Measurements from ENCODE around the gene MRTO4.
"Not testable (repeated sequence)": the region's sequence is repeated elsewhere in the genome, so short reads cannot be mapped to it uniquely, and the experiment has no call there.

Gene MRTO4

GRCh38 chr1:19251305-19252196, at the start of gene MRTO4, which contains the start of gene EMC1:
Gene MRTO4 (plus strand): TSS chr1:19251805. CDS start chr1:19251836, 31 bp downstream.
Gene EMC1 (minus strand): TSS chr1:19251524. CDS start chr1:19251509, 15 bp downstream.
- DNase-seq = peak; percentile 92 to 94

DNA sequence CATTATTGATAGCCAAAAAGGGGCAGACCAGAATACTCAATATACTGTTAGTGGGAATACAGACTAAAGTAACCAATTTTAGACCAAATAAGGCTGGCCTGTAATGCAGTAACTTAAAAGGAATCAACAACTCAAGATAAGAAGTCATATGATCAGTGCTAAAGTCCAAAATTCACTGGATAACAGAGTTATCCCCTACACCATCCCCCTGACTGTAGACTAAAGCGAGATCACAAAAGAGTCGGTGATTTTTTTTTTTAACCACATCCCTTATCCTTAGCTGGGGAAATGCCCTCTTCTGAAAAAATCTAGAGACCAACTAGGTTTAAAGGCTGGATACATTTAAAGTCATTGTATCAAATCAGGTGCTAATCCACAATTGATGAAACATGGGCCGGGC, 49.2 kb upstream of the MRTO4 start:
- no peak for DNase-seq

GRCh38 chr1:19203440-19203839, 48.2 kb upstream of the MRTO4 start:
- no peak for DNase-seq

GRCh38 chr1:19204446-19205266, 46.9 kb upstream of the MRTO4 start:
- DNase-seq = no peak

DNA sequence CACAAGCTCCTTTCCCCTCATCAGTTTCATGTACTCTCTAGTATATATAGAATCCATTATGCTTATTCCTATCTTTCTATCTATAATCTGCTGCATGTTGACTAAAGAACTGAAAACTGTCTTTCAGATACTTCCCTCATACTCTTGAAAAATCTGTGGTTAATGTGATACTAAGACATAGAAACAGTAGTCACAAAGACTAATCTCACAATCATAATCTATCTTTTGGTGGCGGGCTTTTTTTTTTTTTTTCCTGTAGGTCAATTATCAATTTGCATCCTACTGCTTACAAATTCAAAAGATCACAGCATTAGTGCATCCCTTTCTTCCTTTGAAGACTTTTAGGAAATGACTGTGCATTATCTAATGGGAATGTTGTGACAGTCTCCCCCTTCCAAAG, 46.2 kb upstream of the MRTO4 start:
- no peak for DNase-seq

DNA sequence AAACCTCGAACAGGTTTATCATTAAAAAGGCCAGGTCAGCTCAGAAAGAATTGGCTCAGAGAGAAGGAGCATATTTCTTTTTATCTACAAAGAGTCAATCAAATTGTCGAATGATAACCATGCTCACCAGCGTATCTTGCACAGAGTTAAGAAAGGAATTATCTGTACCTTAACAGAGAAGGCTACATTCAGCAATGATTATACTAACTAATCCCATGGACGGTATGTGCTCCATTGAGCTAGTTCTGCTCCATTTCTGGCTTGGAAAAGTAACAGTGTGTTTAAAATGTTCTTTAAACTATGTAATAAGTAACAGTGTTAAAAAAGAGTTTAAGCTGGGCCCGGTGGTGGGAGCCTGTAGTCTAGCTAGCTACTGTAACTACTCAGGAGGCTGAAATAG, 45.8 kb upstream of the MRTO4 start:
- DNase-seq = no peak

- DNase-seq = no peak
Measured at GRCh38 chr1:19206947-19207346, 44.7 kb upstream of the MRTO4 start.

DNA sequence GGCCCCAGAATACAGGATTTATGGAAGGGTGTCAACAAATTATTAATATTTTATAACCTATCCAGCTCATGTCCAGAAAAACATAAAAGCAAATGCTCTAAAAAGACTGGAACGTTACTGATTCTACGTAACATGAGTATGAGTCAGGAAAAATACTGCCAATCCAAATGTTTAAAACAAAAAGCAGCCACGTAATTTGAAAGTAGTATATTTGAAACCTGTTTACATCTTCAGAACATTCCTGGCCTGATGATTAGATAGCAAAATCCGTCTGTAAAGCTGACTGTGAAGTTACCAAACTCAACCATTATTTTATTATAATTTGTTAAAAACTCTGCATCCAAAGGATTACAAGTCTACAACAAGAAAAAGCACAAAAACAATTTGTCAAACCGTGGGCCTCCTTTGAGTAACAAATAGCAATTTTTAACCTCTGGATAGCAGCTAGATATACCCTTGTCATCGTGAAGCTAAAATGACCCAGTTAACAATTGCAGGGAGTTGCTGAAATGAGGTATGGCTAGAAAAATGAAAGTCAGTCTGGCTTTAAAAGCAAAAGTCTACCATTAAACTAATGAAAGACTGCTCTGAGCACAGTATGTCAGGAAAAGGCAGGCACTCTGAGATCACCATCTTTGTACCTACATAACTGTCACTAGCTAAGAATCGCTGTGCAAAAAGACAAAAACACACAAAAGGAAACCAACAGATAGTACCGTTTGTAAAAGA, 42.7 kb upstream of the MRTO4 start:
- DNase-seq = no peak

DNA sequence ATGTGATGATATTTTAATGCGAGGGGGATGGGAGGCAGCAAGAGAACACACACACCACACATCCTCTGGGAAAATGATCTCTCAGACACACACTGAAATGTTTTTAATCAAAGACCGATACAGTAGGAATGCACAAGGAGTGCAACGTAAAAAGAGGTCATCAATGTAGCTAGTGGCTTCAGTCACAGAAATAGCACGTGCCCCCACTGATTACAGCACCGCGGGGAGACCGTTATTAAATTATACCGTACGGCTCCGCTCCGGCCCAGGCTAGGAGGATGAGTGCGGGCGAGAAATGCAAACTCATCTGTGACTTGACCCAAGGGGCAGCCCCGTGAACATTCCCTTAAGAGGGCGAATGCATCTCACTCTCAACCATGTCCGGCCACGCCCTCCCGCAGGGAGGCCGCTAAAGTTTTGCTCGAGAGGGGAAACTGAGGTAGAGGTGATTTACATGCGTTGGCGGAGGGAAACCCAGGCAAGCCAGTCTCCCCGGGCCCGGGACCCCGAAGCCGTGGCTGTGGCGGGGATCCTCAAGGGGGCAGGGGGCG, 42.1 kb upstream of the MRTO4 start:
- DNase-seq = peak; percentile 76 to 82

DNA sequence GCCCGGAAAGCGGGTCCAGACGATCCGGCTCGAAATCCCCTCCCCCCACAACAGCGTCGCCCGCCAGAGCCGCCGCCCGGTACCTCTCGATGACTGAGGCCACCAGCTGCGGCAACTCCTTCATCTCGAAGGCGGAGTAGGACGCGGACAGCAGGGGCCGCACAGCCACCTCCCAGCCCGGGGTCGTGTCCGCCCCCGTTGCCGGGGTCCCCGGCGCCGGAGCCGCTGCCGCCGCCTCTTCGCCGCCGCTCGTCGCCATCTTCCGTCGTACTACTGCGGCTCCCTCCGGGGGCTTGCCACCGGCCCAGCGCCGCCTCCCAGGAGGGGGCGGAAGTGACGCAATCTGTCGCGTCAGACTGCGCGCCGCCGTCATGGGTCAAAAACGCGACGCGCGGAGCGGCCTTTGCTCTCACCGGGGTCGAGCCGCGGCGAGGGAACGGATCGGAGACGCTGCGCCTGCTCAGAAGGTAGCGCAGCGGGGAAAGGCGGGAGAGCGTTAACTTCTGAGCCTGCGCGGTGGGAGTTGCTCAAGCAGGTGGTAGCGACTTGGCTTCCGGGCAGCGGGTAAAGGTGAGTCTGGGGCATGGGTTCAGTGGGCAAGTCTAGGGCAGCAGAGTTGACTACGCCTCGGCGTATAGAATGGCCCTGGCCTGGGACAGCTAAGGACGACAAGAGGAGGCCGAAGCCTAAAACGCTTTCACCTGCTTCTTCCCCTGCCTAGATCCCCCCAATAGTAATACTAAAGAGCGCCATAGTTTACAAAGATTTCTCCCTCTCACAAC, 41.4 kb upstream of the MRTO4 start, which contains the start of gene UBR4:
Gene UBR4, minus strand, starts transcription at position 277 of the 782 bp plus-strand sequence. Its CDS starts 18 bp downstream, at position 259.
- DNase-seq = peak; percentile 96 to 97

DNA sequence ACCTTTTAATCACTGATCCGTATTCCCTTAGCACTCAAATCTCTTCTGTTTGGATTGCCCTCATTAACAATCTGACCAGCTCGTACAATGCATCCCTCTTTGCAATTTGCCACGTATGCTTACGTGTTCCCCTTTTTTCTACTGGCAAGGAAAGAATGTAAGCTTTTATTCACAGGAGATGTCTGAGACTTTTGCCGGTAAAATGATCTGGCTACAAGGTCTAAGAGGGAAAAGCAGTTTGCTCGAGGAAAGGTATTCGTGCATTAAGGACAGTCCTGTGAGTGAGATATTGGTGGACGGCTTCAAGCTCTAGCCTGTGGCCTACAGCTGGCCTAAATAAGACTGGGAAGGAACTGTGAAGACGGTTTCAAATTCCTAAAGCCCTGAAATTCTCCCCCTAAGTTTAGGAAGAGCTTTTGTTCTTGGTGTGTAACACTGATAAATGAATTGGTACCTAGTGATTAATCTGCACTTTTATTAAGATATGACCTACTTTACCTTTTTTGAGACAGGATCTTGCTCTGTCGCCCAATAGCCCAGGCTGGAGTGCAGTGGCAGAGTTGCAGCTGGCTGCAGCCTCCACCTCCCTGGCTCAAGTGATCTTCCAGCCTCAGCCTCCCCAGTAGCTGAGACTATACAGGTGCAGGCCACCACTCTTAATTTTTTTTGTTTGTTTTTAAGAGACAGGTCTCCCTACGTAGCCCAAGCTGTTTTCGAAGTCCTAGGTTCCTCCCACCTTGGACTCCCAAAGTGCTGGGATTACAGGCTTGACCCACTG, 40.6 kb upstream of the MRTO4 start:
- DNase-seq = no peak

- DNase-seq = no peak
Measured at GRCh38 chr1:19212167-19212566, 39.4 kb upstream of the MRTO4 start.

- DNase-seq = no peak
Measured at GRCh38 chr1:19213580-19213979, 38.0 kb upstream of the MRTO4 start.

DNA sequence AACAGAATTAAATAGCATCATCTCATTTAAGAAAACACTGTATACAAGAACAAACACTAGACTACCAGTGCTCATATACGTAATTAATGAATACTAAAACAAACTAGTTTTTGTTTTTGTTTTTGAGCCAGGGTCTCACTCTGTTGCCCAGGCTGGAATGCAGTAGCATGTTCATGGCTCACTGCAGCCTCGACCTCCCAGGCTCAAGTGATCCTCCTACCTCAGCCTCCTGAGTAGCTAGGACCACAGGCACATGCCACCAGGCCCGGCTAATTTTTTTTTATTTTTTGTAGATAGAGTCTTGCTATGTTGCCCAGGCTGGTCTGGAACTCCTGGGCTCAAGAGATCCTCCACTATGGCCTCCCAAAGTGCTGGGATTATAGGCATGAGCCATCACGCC, 35.0 kb upstream of the MRTO4 start:
- DNase-seq = not testable (repeated sequence)

- no peak for DNase-seq
Measured at GRCh38 chr1:19219451-19219850, 32.2 kb upstream of the MRTO4 start.

GRCh38 chr1:19220080-19220846, 31.3 kb upstream of the MRTO4 start:
- DNase-seq = no peak

DNA sequence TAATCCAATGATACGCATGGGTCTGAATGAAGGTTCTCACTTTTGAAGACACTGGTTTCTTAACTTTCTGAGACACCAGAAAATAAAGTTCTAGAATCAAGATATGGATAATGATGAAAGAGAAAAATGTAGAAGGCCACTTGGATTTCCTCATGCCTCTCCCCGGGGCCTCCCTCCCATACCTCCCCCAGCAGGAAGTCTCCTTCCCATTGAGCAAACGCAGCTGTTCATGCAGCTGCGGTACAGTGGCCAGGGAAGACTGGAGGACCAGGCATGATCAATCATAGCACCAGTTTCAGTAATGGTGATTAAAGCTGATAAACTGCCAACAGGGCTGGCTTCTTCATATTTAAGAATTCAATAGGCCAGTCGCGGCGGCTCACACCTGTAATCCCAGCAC, 30.6 kb upstream of the MRTO4 start:
- DNase-seq = no peak

DNA sequence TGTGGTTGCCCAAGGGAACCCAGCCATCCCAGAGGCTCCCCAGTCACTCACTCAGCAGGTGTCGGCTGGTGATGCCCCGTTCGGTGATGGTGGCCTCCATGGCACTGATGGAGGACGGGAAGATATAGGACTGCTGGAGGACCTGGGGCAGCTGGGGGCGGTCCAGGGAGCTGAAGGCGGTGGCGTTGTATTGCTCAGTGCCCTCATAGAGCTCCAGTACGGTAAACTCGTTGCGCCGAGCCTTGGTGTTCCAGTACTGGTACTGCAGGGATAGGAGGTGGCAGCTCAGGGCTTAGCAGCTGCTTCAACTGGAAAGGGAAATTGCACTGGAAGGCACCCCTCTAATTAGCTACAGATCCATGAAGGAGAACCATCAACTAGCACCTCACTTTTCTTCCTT, 29.0 kb upstream of the MRTO4 start:
- no peak for DNase-seq

DNA sequence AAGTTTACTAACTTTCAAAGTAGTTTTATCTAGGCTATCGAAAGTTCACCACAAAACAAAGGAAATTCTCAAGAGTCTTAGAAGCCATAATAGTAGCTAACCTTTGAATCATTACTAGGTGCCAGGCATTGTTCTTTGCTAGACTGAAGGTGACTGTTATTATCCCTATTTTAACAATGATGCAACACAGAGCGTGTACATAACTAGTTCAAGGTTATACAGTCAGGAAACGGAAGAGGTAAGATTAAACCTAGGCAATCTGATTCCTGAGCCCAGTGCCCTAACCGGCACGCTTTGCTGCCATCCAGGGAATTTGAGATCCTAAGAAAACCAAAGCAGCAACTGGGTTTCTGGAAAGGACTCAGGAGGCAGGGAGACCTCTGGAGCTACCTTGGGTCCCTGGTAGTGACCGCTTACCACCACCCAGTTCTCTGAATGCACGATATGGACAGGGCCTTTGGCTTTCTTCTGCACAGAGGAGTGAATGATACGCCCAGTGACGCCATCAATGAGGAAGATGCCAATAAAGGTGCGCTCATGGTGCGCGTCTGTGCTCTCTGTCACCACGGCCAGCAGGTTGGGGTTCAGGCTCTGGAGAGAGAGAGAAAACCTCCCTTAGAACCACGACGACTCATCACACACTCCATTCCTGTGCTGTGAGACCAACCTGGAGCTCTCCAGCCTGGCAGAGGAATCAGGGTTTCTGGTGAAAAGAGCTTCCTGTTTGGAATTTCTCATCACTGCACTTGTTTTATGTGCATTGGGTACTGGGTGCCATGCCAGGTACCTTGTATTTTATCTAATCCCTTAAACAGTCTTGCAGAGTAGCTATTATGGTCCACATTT, 28.4 kb upstream of the MRTO4 start:
- DNase-seq = no peak

All from activated CD4-positive, alpha-beta T cell treated with anti-CD3 and anti-CD28 coated beads, Interleukin-2, amount 50 U/mL, for 48 hours (primary cell).